ENCODE results near the gene STOML3. TPM values are rescaled to one million over a fixed set of nuclear protein-coding genes. Genes with fewer than 3 reads are reported as not detected.

The STOML3 gene
- total RNA-seq, 2 donors from 2014 or later, result not detected

Other genes with a start within 250 kb of the STOML3 start
- gene PROSER1, start 47.3 kb upstream of the STOML3 start, total RNA-seq, result 10 to 100 TPM; 44.7 to 72.3 TPM
- gene NHLRC3, start 47.6 kb upstream of the STOML3 start, total RNA-seq, result 10 to 100 TPM; 11.8 to 15.1 TPM